GM12878 (cell line): ENCODE data around the gene WDR45B. TPM values are rescaled to one million over a fixed set of nuclear protein-coding genes. Genes with fewer than 3 reads are reported as not detected.

ENCODE experiments used
- ATAC-seq: fragments of 200-7000 bp; cut with Tn5 transposase; 3 replicates; pipeline ENCODE4 v1.9.1; 2020; ENCODE audit warnings: mild to moderate bottlenecking, moderate library complexity
- BruUV-seq: library from RNA; stranded (reverse); fragments of 400-500 nt; replicated peaks from 2 replicates; lab custom pipeline; 2021; lab: Mats Ljungman, UMichigan
- CTCF ChIA-PET: fragments of 300-600 bp; sonication (Branson Sonifier 250); formaldehyde crosslinking; extraction: SDS; loops from one replicate; lab custom pipeline; 2021; ENCODE audit warnings: inconsistent platforms; lab: Yijun Ruan, JAX
- POLR2A ChIA-PET: fragments of 350-600 bp; formaldehyde crosslinking; extraction: SDS; loops from one replicate; lab custom pipeline; 2021; ENCODE audit warnings: inconsistent platforms; lab: Charles Lee
- RAD21 ChIA-PET: fragments of 300-600 bp; sonication (Branson Sonifier 250); formaldehyde crosslinking; loops from one replicate; lab custom pipeline; 2023; ENCODE audit warnings: antibody characterized with exemption; ENCODE audit not compliant: unreplicated experiment; lab: Charles Lee
- SMC1A ChIA-PET: fragments of 300-600 bp; sonication (Branson Sonifier 250); formaldehyde crosslinking; loops from one replicate; lab custom pipeline; 2023; ENCODE audit not compliant: unreplicated experiment, uncharacterized antibody; lab: Charles Lee
- DNase-seq: peaks from one replicate; pipeline ENCODE4 v3.0.0-alpha.2; 2011; ENCODE audit warnings: low read depth, low spot score
- FAIRE-seq: peaks from 3 replicates; lab custom pipeline; 2011; peaks lifted over from hg19 to GRCh38; lab: Jason Lieb, UNC
- H2AFZ ChIP-seq: 2 replicates; pipeline ENCODE4 v1.6.0; 2011; ENCODE audit warnings: low read depth, low read length, control low read depth; ENCODE audit not compliant: control insufficient read depth
- H3K27ac ChIP-seq: 2 replicates; pipeline ENCODE4 v1.5.1; 2011; ENCODE audit warnings: control low read depth; ENCODE audit not compliant: control insufficient read depth, insufficient read depth
- H3K27me3 ChIP-seq, 2 experiments: replicated peaks in 1 of 2; 2 replicates each; pipeline versions ENCODE4 v1.6.0 to v1.6.1; 2011; ENCODE audit warnings: low read length in 1 of 2; ENCODE audit not compliant: control insufficient read depth in 2 of 2, insufficient read depth in 2 of 2
- H3K36me3 ChIP-seq, 2 experiments: 2 replicates each; pipeline ENCODE4 v1.5.1; 2011; ENCODE audit warnings: low read length in 1 of 2; ENCODE audit not compliant: control insufficient read depth in 2 of 2, insufficient read depth in 2 of 2
- H3K4me1 ChIP-seq: 2 replicates; pipeline ENCODE4 v1.6.1; 2011; ENCODE audit warnings: mild to moderate bottlenecking, low read length, moderate library complexity, mixed read lengths; ENCODE audit not compliant: control insufficient read depth, insufficient read depth
- H3K4me2 ChIP-seq: 2 replicates; pipeline ENCODE4 v1.6.0; 2011; ENCODE audit warnings: control low read depth; ENCODE audit not compliant: control insufficient read depth, insufficient read depth
- H3K4me3 ChIP-seq: fragments of 200-600 bp; sonication (generic); 2 replicates; pipeline ENCODE4 v1.5.1; 2016
- H3K79me2 ChIP-seq: 2 replicates; pipeline ENCODE4 v1.6.0; 2011; ENCODE audit warnings: low read length; ENCODE audit not compliant: control insufficient read depth, insufficient read depth
- H3K9ac ChIP-seq: 2 replicates; pipeline ENCODE4 v1.8.0; 2011; ENCODE audit warnings: low read length, control low read depth, mixed read lengths; ENCODE audit not compliant: control insufficient read depth, insufficient read depth
- H3K9me3 ChIP-seq: replicated peaks from 3 replicates; pipeline ENCODE4 v1.5.1; 2011; ENCODE audit warnings: mild to moderate bottlenecking, low read length; ENCODE audit not compliant: control insufficient read depth, insufficient read depth
- H4K20me1 ChIP-seq: 2 replicates; pipeline ENCODE4 v1.6.0; 2011; ENCODE audit not compliant: control insufficient read depth, insufficient read depth
- ATF7 ChIP-seq: fragments of 450-650 bp; IDR thresholded peaks from 2 replicates; pipeline ENCODE4 v1.6.1; 2016; ENCODE audit warnings: low read depth, mild to moderate bottlenecking
- CBX3 ChIP-seq: fragments of 200-600 bp; sonication (generic); IDR thresholded peaks from 2 replicates; pipeline ENCODE4 v1.6.1; 2016; ENCODE audit warnings: low read depth, borderline replicate concordance
- CEBPB ChIP-seq, 2 experiments: fragments of 150-350 bp in 1 of 2; IDR thresholded peaks; 2 replicates each; pipeline ENCODE4 v1.6.1; 2012 to 2014; ENCODE audit warnings: low read depth in 2 of 2, low read length in 2 of 2, borderline replicate concordance in 1 of 2, inconsistent platforms in 1 of 2
- CUX1 ChIP-seq: IDR thresholded peaks from 2 replicates; pipeline ENCODE4 v1.6.1; 2012; ENCODE audit warnings: improper control_type of control experiment, low read depth, low read length; ENCODE audit not compliant: insufficient replicate concordance
- HDAC2 ChIP-seq: fragments of 200-600 bp; sonication (generic); IDR thresholded peaks from 2 replicates; pipeline ENCODE4 v1.6.1; 2017
- IKZF2 ChIP-seq, 2 experiments: fragments of 450-650 bp; IDR thresholded peaks; 2 replicates each; pipeline ENCODE4 v1.6.1; 2017; ENCODE audit warnings: mild to moderate bottlenecking in 2 of 2, moderate library complexity in 2 of 2
- KDM1A ChIP-seq: fragments of 200-600 bp; sonication (generic); IDR thresholded peaks from 2 replicates; pipeline ENCODE4 v1.6.1; 2016; ENCODE audit warnings: borderline replicate concordance
- PAX5 ChIP-seq: IDR thresholded peaks from 2 replicates; pipeline ENCODE4 v1.6.1; 2011; ENCODE audit warnings: low read depth, low read length, borderline replicate concordance
- RAD21 ChIP-seq: IDR thresholded peaks from 2 replicates; pipeline ENCODE4 v1.6.1; 2011; ENCODE audit warnings: mild to moderate bottlenecking, low read depth, low read length, moderate library complexity; ENCODE audit not compliant: insufficient read depth
- RFX5 ChIP-seq: IDR thresholded peaks from 2 replicates; pipeline ENCODE4 v1.6.1; 2011; ENCODE audit warnings: low read depth, low read length, improper control_type of control experiment
- SMARCA5 ChIP-seq: fragments of 450-650 bp; IDR thresholded peaks from 2 replicates; pipeline ENCODE4 v1.6.1; 2017; ENCODE audit warnings: mild to moderate bottlenecking
- SREBF1 ChIP-seq: IDR thresholded peaks from 2 replicates; pipeline ENCODE4 v1.6.1; 2012; ENCODE audit warnings: mild to moderate bottlenecking, low read length
- SREBF2 ChIP-seq: IDR thresholded peaks from 2 replicates; pipeline ENCODE4 v1.6.1; 2012; ENCODE audit warnings: mild to moderate bottlenecking, low read length
- TBL1XR1 ChIP-seq: IDR thresholded peaks from 2 replicates; pipeline ENCODE4 v1.6.1; 2012; ENCODE audit warnings: low read depth, low read length, improper control_type of control experiment
- TCF3 ChIP-seq: IDR thresholded peaks from 2 replicates; pipeline ENCODE4 v1.6.1; 2012; ENCODE audit warnings: low read depth, mild to moderate bottlenecking, low read length, borderline replicate concordance; ENCODE audit not compliant: insufficient read depth
- ZNF207 ChIP-seq: fragments of 450-650 bp; IDR thresholded peaks from 2 replicates; pipeline ENCODE4 v1.6.1; 2014; ENCODE audit warnings: antibody characterized with exemption, mild to moderate bottlenecking, borderline replicate concordance
- WGBS: methylation state at CpG from one replicate; pipeline ENCODE4 v1.1.6; 2016; ENCODE audit warnings: low lambda C conversion rate; ENCODE audit not compliant: insufficient replicate concordance, insufficient coverage; ENCODE audit errors: missing lambda C conversion rate; 5-methylcytosine and 5-hydroxymethylcytosine counted together
- in situ Hi-C: fragments of 300-500 bp; cut with MboI; formaldehyde crosslinking; loops from 9 replicates; pipeline ENCODE4 v1.14.3; 2018; ENCODE audit warnings: mixed read lengths
- intact Hi-C: fragments of 100-400 bp; cut with micrococcal nuclease; formaldehyde crosslinking; loops from one replicate; pipeline ENCODE4 v1.14.2; 2022; ENCODE audit not compliant: unreplicated experiment
- polyA plus RNA-seq, 11 experiments: library from polyadenylated mRNA; depleted of rRNA in 4 of 11; unstranded in 6 of 11; stranded (reverse) in 5 of 11; fragments of >200 nt; fragmentation: Nextera tagmentation in 4 of 11; fragmentation: Illumina TruSeq in 1 of 11; extraction: Ambion mirVana in 4 of 11; extraction: Trizol in 1 of 11; gene quantifications; 1 replicate in 1 of 11; 2 replicates in 10 of 11; pipeline versions ENCODE4 v1.2.1 to v1.2.3, GENCODE V29; 2011 to 2016; ENCODE audit warnings: inconsistent platforms in 2 of 11, missing spikeins in 2 of 11, low read depth in 1 of 11
- total RNA-seq, 4 experiments: library from RNA; depleted of rRNA in 3 of 4; stranded (reverse); fragments of >200 nt in 3 of 4; fragmentation: Illumina TruSeq in 1 of 4; extraction: Trizol in 1 of 4; gene quantifications; 2 replicates each; pipeline versions ENCODE4 v1.2.1 to v1.2.3, GENCODE V29; 2013 to 2021

The WDR45B gene
- total and polyA plus RNA-seq, 10 of the 15 experiments (the other 5 are each of a cell fraction or from before 2014, with no cell fraction given) = 1.0 to 73.7 (median 26.6) TPM

GRCh38 chr17:82611140-82612058 is 36.8 kb downstream of the WDR45B start:
- H3K4me1 ChIP-seq = no peaks in the 10 kb centered on the region
- ChIA-PET CTCF (no interaction called here), POLR2A (interaction anchor here (0.6 kb wide), 1 partner anchor 62 kb away, joined by 3 read pairs; no protein-coding TSS in a partner anchor), SMC1A (interaction anchor here (0.6 kb wide), 1 partner anchor 250 kb away, joined by 3 read pairs; no protein-coding TSS in a partner anchor), RAD21 (no interaction called here)
- no peak overlapping the region for H3K9ac ChIP-seq
- H3K36me3 ChIP-seq = peaks cover 0 to 8% of the 10 kb centered on the region in 2 experiments; a peak in 3 of 4 replicates
- no peak for FAIRE-seq
- WGBS = 95% methylated on average over 21 of the region's 21 CpGs
- H3K27me3 ChIP-seq = no peaks in the 10 kb centered on the region
- H3K9me3 ChIP-seq = no peaks in the 10 kb centered on the region
- H4K20me1 ChIP-seq = no peaks in the 10 kb centered on the region
- in situ Hi-C loops = no loop called here
- no TSS peak for BruUV-seq
- H2AFZ ChIP-seq = no peak overlapping the region
- no peak for DNase-seq
- no peak overlapping the region for H3K4me3 ChIP-seq
- no peaks in the 10 kb centered on the region for H3K79me2 ChIP-seq
- ATAC-seq = no peak
- H3K27ac ChIP-seq = no peak overlapping the region
- intact Hi-C loops = no loop called here
- H3K4me2 ChIP-seq = no peak overlapping the region
- no peak for TF ChIP-seq RFX5
- TF ChIP-seq SMARCA5 = no peak
- TF ChIP-seq SREBF1 = no peak
- no peak for TF ChIP-seq ATF7
- no peak for TF ChIP-seq CEBPB (IDR thresholded peaks at IDR 0.05; ENCODE audit: borderline replicate concordance in 1 of 2, low read depth in 2 of 2, low read length in 2 of 2)
- no peak for TF ChIP-seq SREBF2
- TF ChIP-seq TBL1XR1 = no peak
- TF ChIP-seq HDAC2 = no peak
- TF ChIP-seq ZNF207 = no peak
- TF ChIP-seq PAX5 = no peak
- TF ChIP-seq CBX3 = no peak
- no peak for TF ChIP-seq KDM1A
- TF ChIP-seq IKZF2 (IDR thresholded peaks at IDR 0.05) = no peak
- no peak for TF ChIP-seq CUX1
- no peak for TF ChIP-seq TCF3
- TF ChIP-seq RAD21 = no peak
